GM18868 (cell line): ENCODE measurements around the gene OGDHL.
"Not testable (repeated sequence)": the region's sequence is repeated elsewhere in the genome, so short reads cannot be mapped to it uniquely, and the experiment has no call there.

Experiments used
- ATAC-seq: cut with Tn5 transposase; IDR thresholded peaks from one replicate; pipeline ENCODE4 v1.9.1; 2021; ENCODE audit warnings: mild to moderate bottlenecking, moderate library complexity; ENCODE audit not compliant: unreplicated experiment

OGDHL gene

GRCh38 chr10:49740346-49741107 lies 21.6 kb downstream of the OGDHL start:
- ATAC-seq: no peak

GRCh38 chr10:49739426-49739825 lies 22.7 kb downstream of the OGDHL start:
- ATAC-seq: no peak

GRCh38 chr10:49738616-49739360 lies 23.3 kb downstream of the OGDHL start:
- no peak for ATAC-seq

GRCh38 chr10:49737474-49738201 lies 24.5 kb downstream of the OGDHL start:
- no peak for ATAC-seq

- no peak for ATAC-seq
These were observed 25.5 kb downstream of the OGDHL start for GRCh38 chr10:49736564-49737113.

GRCh38 chr10:49735848-49736563 lies 26.1 kb downstream of the OGDHL start:
- ATAC-seq: no peak

- no peak for ATAC-seq
These were observed 27.0 kb downstream of the OGDHL start for GRCh38 chr10:49735161-49735560.

- no peak for ATAC-seq
These were observed 27.4 kb downstream of the OGDHL start for GRCh38 chr10:49734676-49735075.

GRCh38 chr10:49733866-49734265 lies 28.3 kb downstream of the OGDHL start:
- no peak for ATAC-seq

GRCh38 chr10:49726593-49726992 lies 35.5 kb downstream of the OGDHL start:
- ATAC-seq: no peak

- ATAC-seq: not testable (repeated sequence)
These were observed 47.0 kb downstream of the OGDHL start for GRCh38 chr10:49715157-49715556.

GRCh38 chr10:49713266-49713665 lies 48.9 kb downstream of the OGDHL start:
- ATAC-seq: no peak

GRCh38 chr10:49711481-49711880 lies 50.6 kb downstream of the OGDHL start:
- ATAC-seq: no peak

- ATAC-seq: no peak
These were observed 51.2 kb downstream of the OGDHL start for GRCh38 chr10:49710966-49711365.

GRCh38 chr10:49709934-49710333 lies 52.2 kb downstream of the OGDHL start:
- no peak for ATAC-seq

GRCh38 chr10:49707585-49707984 lies 54.5 kb downstream of the OGDHL start:
- no peak for ATAC-seq

- no peak for ATAC-seq
These were observed 61.1 kb downstream of the OGDHL start for GRCh38 chr10:49700997-49701396.

- no peak for ATAC-seq
These were observed 61.9 kb downstream of the OGDHL start for GRCh38 chr10:49700211-49700610.

GRCh38 chr10:49698679-49699078 lies 63.4 kb downstream of the OGDHL start:
- ATAC-seq: no peak

GRCh38 chr10:49696311-49696710 lies 65.8 kb downstream of the OGDHL start:
- ATAC-seq: no peak

- ATAC-seq: no peak
These were observed 67.7 kb downstream of the OGDHL start for GRCh38 chr10:49694466-49694865.
